Kidney (tissue), 14 donors: ENCODE results near the gene ZNF653. TPM values are rescaled to one million over a fixed set of nuclear protein-coding genes. Genes with fewer than 3 reads are reported as not detected.

Experiments
- DNase-seq, 5 donors: peaks; one replicate each; pipeline ENCODE4 v3.0.0-alpha.2; 2013 to 2020
- FAIRE-seq: peaks from 2 replicates; lab custom pipeline; 2012; peaks lifted over from hg19 to GRCh38; lab: Jason Lieb, UNC
- H3K27ac ChIP-seq, 2 donors: one replicate each; pipeline ENCODE4 v1.7.0; 2013; ENCODE audit warnings: low read depth in 2 of 2, low read length in 2 of 2, inconsistent platforms in 1 of 2
- H3K27me3 ChIP-seq: one replicate; pipeline ENCODE4 v1.7.1; 2013; ENCODE audit warnings: low read length, inconsistent platforms; ENCODE audit not compliant: control insufficient read depth, insufficient read depth
- H3K36me3 ChIP-seq, 3 donors: one replicate each; pipeline versions ENCODE4 v1.7.0 to v1.7.1; 2013; ENCODE audit warnings: low read length in 3 of 3, control low read depth in 1 of 3, inconsistent platforms in 1 of 3; ENCODE audit not compliant: insufficient read depth in 3 of 3, control insufficient read depth in 2 of 3
- H3K4me1 ChIP-seq, 3 donors: one replicate each; pipeline versions ENCODE4 v1.7.0 to v1.7.1; 2013; ENCODE audit warnings: low read length in 3 of 3, inconsistent platforms in 1 of 3, low read depth in 1 of 3; ENCODE audit not compliant: control insufficient read depth in 2 of 3, insufficient read depth in 2 of 3
- H3K4me3 ChIP-seq, 3 donors: one replicate each; pipeline versions ENCODE4 v1.7.0 to v1.8.1; 2013; ENCODE audit warnings: low read length in 3 of 3, control low read depth in 1 of 3, inconsistent platforms in 1 of 3
- H3K9ac ChIP-seq, 3 donors: one replicate each; pipeline versions ENCODE4 v1.7.0 to v1.7.1; 2013; ENCODE audit warnings: low read length in 3 of 3, control low read depth in 1 of 3, inconsistent platforms in 1 of 3
- H3K9me3 ChIP-seq, 3 donors: one replicate each; pipeline versions ENCODE4 v1.7.0 to v1.7.1; 2013; ENCODE audit warnings: low read length in 3 of 3, control low read depth in 1 of 3, inconsistent platforms in 1 of 3; ENCODE audit not compliant: control insufficient read depth in 2 of 3, insufficient read depth in 1 of 3
- intact Hi-C: fragments of 100-400 bp; cut with DNase I; formaldehyde crosslinking; loops from one replicate; pipeline ENCODE4 v1.11.1; 2022
- polyA plus RNA-seq: library from polyadenylated mRNA; stranded (reverse); fragments of 350-450 nt; fragmentation: Illumina TruSeq; extraction: RNeasy Lipid Tissue Mini Kit (QIAGEN cat#74804); gene quantifications from one replicate; pipeline ENCODE4 v1.2.3, GENCODE V29; 2014; ENCODE audit warnings: low read depth, low replicate concordance; ENCODE audit not compliant: insufficient read depth
- total RNA-seq: library from RNA; stranded (reverse); fragmentation: NEBNext Ultra II Directional; extraction: Animal tissue kit (Norgen Biotek cat#: 25700); gene quantifications from one replicate; pipeline ENCODE4 v1.2.1, GENCODE V29; 2021
- TF ChIP-seq, protein P1 (sequence below): IDR thresholded peaks from 3 replicates; pipeline ENCODE4 v1.5.1; 2012; ENCODE audit warnings: mild to moderate bottlenecking, moderate library complexity, borderline replicate concordance; ENCODE audit not compliant: insufficient read depth; ENCODE audit errors: extremely low read depth
- donor health status: control.
- donor health status: control.
- donor health status: control.
- donor health status: control.
- donor health status: control.
- donor health status: DM: yes; HTN: yes; CAD: no.
- donor health status: Normal renal cell carcinoma (clear cell type).

Gene ZNF653
- total and polyA plus RNA-seq, 2 donors from 2014 or later, result 10.8 to 11.5 TPM

DNA sequence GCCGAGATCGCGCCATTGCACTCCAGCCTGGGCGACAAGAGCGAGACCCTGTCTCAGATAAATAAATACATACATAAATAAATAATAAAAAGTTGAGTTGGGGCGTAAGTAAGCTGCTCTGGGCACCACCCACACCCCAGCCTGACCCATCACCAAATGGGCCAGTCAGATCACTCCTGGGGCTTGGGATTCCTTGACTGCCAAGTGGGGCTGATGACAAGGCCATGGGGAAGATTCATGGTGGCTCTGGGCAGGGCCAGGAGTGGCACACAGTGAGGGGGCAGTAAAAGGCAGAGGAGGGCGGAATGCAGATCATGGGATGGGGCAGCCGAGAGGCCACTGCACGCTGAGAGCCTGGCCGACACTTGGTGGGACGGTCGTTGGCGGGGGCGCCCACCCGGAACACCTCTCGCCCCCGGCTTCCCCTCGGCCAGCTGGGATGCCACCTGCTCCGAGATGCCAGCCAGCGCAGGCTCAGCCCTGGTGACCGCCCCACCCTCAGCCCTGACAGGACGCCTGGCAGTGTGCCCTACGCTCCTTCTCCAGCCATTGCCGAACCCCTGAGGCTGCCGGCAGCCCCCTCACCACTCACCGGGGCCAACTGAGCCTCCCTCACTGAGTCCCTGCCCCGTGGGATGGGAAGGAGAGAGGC lies 10.9 kb downstream of the ZNF653 start:
- intact Hi-C loops, result no loop called here
- H3K9me3 ChIP-seq, result no peaks in the 10 kb centered on the region
- FAIRE-seq (no peak), DNase-seq (no peak)
- no peaks in the 10 kb centered on the region for H3K4me1 ChIP-seq
- H3K36me3 ChIP-seq, result peaks cover 0 to 8% (median 0%) of the 10 kb centered on the region in 3 donors
- H3K4me3 ChIP-seq, result no peak overlapping the region
- no peak overlapping the region for H3K9ac ChIP-seq
- H3K27ac ChIP-seq, result no peak overlapping the region
- TF ChIP-seq, protein P1, sequence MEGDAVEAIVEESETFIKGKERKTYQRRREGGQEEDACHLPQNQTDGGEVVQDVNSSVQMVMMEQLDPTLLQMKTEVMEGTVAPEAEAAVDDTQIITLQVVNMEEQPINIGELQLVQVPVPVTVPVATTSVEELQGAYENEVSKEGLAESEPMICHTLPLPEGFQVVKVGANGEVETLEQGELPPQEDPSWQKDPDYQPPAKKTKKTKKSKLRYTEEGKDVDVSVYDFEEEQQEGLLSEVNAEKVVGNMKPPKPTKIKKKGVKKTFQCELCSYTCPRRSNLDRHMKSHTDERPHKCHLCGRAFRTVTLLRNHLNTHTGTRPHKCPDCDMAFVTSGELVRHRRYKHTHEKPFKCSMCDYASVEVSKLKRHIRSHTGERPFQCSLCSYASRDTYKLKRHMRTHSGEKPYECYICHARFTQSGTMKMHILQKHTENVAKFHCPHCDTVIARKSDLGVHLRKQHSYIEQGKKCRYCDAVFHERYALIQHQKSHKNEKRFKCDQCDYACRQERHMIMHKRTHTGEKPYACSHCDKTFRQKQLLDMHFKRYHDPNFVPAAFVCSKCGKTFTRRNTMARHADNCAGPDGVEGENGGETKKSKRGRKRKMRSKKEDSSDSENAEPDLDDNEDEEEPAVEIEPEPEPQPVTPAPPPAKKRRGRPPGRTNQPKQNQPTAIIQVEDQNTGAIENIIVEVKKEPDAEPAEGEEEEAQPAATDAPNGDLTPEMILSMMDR, result no peak
- H3K27me3 ChIP-seq, result no peaks in the 10 kb centered on the region

DNA sequence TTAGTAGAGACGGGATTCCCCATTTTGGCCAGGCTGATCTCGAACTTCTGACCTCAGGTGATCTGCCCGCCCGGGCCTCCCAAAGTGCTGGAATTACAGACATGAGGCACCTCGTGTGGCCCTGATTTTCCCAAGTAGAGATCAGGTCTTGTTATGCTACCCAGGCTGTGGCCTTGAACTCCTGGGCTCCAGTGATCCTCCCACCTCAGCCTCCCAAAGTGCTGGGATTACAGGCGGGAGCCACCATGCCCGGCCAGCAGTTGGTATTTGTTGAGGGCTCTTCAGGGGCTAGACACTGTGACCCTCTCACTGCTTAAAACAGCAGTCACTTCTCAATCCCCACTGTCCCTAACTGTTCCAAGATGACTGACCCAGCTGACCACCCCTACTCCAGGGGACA lies 16.3 kb downstream of the ZNF653 start:
- intact Hi-C loops, result loop anchor here (10.0 kb wide), 1 partner anchor 455 kb away; no protein-coding TSS in a partner anchor
- TF ChIP-seq, protein P1, result no peak

DNA sequence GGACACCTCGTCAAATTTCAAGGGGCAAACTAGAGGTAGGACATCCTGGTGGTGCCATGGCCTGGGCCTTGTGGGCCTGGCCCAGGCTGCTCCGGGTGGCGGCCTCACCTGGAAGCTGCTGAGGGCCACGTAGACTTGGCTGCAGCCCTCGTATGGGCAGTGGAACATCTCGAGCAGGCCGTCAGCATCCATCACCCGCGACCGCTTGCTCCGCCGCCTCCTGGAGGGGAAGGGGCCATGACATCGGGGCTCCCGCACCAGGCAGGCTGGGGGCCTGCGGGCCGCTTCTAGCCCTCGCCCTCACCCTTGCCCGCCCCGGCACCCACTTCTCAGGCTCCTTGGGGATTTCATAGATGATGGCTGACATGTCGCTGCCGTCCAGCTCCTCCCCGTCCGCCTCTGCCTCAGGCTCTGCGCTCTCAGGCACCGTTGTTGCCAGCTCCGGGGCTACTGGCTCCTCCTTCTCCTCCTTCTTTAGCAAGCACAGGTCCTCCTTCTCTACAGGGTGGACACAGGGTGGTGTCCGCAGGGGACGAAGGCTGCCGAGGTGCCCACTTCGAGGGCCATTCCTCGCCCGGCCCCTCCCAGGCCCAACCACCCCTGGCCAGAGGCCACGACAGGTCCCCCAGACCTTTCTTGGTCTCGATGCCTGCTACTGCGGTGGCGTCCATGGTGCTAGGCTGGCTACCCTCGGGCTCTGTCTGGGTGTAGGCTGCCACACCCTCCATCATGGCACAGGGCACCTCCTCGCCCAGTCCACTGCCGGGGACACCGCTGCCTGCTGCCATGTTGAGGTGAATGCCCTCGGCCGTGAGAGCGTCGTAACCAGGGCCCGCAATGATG lies 18.8 kb downstream of the ZNF653 start:
- H3K27ac ChIP-seq, result no peak overlapping the region
- H3K27me3 ChIP-seq, result peaks cover 4% of the 10 kb centered on the region
- no peak for DNase-seq
- H3K9ac ChIP-seq, result no peak overlapping the region
- H3K4me3 ChIP-seq, result no peak overlapping the region
- H3K4me1 ChIP-seq, result peaks cover 0 to 4% (median 0%) of the 10 kb centered on the region in 3 donors
- no peak for FAIRE-seq
- H3K9me3 ChIP-seq, result no peaks in the 10 kb centered on the region
- H3K36me3 ChIP-seq, result peaks cover 0 to 7% (median 0%) of the 10 kb centered on the region in 3 donors
- intact Hi-C loops, result loop anchor here (10.0 kb wide), 1 partner anchor 452 kb away; no protein-coding TSS in a partner anchor
- TF ChIP-seq, protein P1, result no peak

More for the DNA sequence above, 16.3 kb downstream of the ZNF653 start:
- no peak for DNase-seq
- no peak for FAIRE-seq
- H3K27ac ChIP-seq, result no peak overlapping the region
- H3K9me3 ChIP-seq, result no peaks in the 10 kb centered on the region
- no peak overlapping the region for H3K9ac ChIP-seq
- H3K4me1 ChIP-seq, result no peaks in the 10 kb centered on the region
- no peaks in the 10 kb centered on the region for H3K27me3 ChIP-seq
- H3K4me3 ChIP-seq, result no peak overlapping the region
- H3K36me3 ChIP-seq, result peaks cover 0 to 7% (median 0%) of the 10 kb centered on the region in 3 donors
